Caco-2 (cell line): ENCODE data around the gene MCEE. TPM values are rescaled to one million over a fixed set of nuclear protein-coding genes. Genes with fewer than 3 reads are reported as not detected.

Experiments used
- BruUV-seq: library from RNA; stranded (reverse); fragments of 400-500 nt; replicated peaks from 2 replicates; lab custom pipeline; 2021; lab: Mats Ljungman, UMichigan
- CTCF ChIA-PET: fragments of 300-600 bp; sonication (Branson Sonifier 250); formaldehyde crosslinking; loops from one replicate; lab custom pipeline; 2022; ENCODE audit warnings: antibody characterized with exemption; lab: Charles Lee
- POLR2A ChIA-PET: fragments of 300-600 bp; sonication (Branson Sonifier 250); formaldehyde crosslinking; loops from one replicate; lab custom pipeline; 2022; ENCODE audit warnings: antibody characterized with exemption; lab: Charles Lee
- DNase-seq, 2 experiments: peaks; one replicate each; pipeline versions ENCODE4 v3.0.0 to v3.0.0-alpha.2; 2020 to 2022
- H3K27me3 ChIP-seq: replicated peaks from 2 replicates; pipeline ENCODE4 v1.6.0; 2011; ENCODE audit warnings: low read length; ENCODE audit not compliant: control insufficient read depth, insufficient read depth
- H3K36me3 ChIP-seq: 2 replicates; pipeline ENCODE4 v1.5.1; 2011; ENCODE audit warnings: low read length; ENCODE audit not compliant: control insufficient read depth, insufficient read depth
- H3K4me1 ChIP-seq: fragments of 250-450 bp; sonication (Bioruptor Pico); 2 replicates; pipeline ENCODE4 v1.5.1; 2020; ENCODE audit warnings: mild to moderate bottlenecking
- H3K4me3 ChIP-seq: 2 replicates; pipeline ENCODE4 v1.5.1; 2011; ENCODE audit warnings: low read depth, mild to moderate bottlenecking, control low read depth, low read length
- H3K9me3 ChIP-seq: fragments of 250-450 bp; sonication (Bioruptor Pico); 2 replicates; pipeline ENCODE4 v1.5.1; 2020; ENCODE audit warnings: mild to moderate bottlenecking, moderate library complexity
- H3K27ac Mint-ChIP-seq: one replicate; pipeline ENCODE4 v1.8.0; 2022; ENCODE audit warnings: mixed read lengths; ENCODE audit not compliant: unreplicated experiment
- H3K27me3 Mint-ChIP-seq: one replicate; pipeline ENCODE4 v1.8.0; 2022; ENCODE audit warnings: mixed read lengths; ENCODE audit not compliant: insufficient read depth, unreplicated experiment
- H3K36me3 Mint-ChIP-seq: one replicate; pipeline ENCODE4 v1.8.0; 2022; ENCODE audit warnings: mild to moderate bottlenecking, mixed read lengths; ENCODE audit not compliant: insufficient read depth, unreplicated experiment
- H3K4me1 Mint-ChIP-seq: one replicate; pipeline ENCODE4 v1.8.0; 2022; ENCODE audit warnings: low read depth, mixed read lengths; ENCODE audit not compliant: unreplicated experiment
- H3K4me3 Mint-ChIP-seq: one replicate; pipeline ENCODE4 v1.8.0; 2022; ENCODE audit warnings: mild to moderate bottlenecking, moderate library complexity, mixed read lengths; ENCODE audit not compliant: unreplicated experiment
- H3K9me3 Mint-ChIP-seq: one replicate; pipeline ENCODE4 v1.8.0; 2022; ENCODE audit warnings: mixed read lengths; ENCODE audit not compliant: unreplicated experiment
- intact Hi-C: fragments of 100-400 bp; cut with micrococcal nuclease; formaldehyde crosslinking; loops from one replicate; pipeline ENCODE4 v1.10.0; 2022; ENCODE audit not compliant: unreplicated experiment
- total RNA-seq: library from RNA; stranded (reverse); gene quantifications from 2 replicates; pipeline ENCODE4 v1.2.3, GENCODE V29; 2022
- TF ChIP-seq, protein P1 (sequence below), 2 experiments: fragments of 200-600 bp in 1 of 2; IDR thresholded peaks; 1 replicate in 1 of 2; 2 replicates in 1 of 2; pipeline versions ENCODE4 v1.5.1 to v1.8.0; 2011 to 2022; ENCODE audit warnings: antibody characterized with exemption in 1 of 2, control low read depth in 1 of 2, inconsistent platforms in 1 of 2, low read depth in 1 of 2, low read length in 1 of 2, mild to moderate bottlenecking in 1 of 2, moderate library complexity in 1 of 2; ENCODE audit not compliant: insufficient read depth in 1 of 2, severe bottlenecking in 1 of 2, unreplicated experiment in 1 of 2

Gene MCEE
- total RNA-seq, 1 experiment from 2014 or later, result 13.7 TPM

DNA sequence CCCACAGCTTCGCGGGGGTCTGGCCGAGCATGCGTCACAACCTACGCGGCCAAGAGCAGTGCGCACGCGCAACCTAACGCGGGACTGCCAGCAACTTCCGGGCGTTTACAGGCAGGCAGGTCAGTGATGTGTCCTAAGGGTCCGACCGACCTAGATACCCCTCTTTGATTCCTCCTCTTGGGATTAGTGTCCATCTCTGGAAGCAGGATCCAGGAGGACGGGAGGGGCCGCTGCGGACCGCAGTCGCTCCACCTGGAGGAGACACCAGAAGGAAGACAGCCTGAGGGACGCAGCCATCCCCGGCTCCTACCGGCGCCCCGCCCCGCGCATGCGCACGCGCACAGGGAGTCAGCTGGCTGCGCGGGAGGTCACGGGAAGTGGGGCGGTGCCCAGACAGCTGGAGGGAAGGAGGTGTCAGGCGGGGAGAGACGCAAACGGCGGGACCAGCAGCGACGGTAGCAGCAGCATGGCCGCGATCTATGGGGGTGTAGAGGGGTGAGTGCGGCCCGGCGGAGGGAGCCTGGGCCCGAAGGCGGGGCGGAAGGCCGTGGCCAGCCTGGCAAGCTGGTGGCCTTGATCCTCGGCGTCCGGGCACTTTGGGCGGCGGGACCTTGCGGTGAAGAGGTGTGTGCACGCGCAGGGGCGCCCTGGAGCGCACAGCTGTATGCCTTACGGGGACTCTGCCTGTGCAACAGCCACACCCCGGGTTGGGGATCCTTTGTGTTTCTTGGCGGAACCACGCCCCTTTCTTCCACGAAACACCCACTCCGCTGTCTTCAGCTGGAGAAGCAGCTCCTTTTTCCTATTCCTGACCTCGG lies 61.6 kb downstream of the MCEE start, which contains the start of gene NAGK:
TSS of gene NAGK (plus strand) at position 431 of the 818 bp plus-strand sequence. CDS start at position 467, 36 bp downstream.
- TF ChIP-seq, protein P1, sequence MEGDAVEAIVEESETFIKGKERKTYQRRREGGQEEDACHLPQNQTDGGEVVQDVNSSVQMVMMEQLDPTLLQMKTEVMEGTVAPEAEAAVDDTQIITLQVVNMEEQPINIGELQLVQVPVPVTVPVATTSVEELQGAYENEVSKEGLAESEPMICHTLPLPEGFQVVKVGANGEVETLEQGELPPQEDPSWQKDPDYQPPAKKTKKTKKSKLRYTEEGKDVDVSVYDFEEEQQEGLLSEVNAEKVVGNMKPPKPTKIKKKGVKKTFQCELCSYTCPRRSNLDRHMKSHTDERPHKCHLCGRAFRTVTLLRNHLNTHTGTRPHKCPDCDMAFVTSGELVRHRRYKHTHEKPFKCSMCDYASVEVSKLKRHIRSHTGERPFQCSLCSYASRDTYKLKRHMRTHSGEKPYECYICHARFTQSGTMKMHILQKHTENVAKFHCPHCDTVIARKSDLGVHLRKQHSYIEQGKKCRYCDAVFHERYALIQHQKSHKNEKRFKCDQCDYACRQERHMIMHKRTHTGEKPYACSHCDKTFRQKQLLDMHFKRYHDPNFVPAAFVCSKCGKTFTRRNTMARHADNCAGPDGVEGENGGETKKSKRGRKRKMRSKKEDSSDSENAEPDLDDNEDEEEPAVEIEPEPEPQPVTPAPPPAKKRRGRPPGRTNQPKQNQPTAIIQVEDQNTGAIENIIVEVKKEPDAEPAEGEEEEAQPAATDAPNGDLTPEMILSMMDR (IDR thresholded peaks at IDR 0.05; ENCODE audit: insufficient read depth in 1 of 2, low read depth in 1 of 2, low read length in 1 of 2, severe bottlenecking in 1 of 2, unreplicated experiment in 1 of 2), result no peak
- Mint-ChIP-seq H3K36me3 (peaks cover 33% of the 10 kb centered on the region), H3K4me1 (peaks cover 10% of the 10 kb centered on the region), H3K9me3 (no peaks in the 10 kb centered on the region), H3K27ac (peak within 1 kb of the TSS; percentile 51), H3K27me3 (no peaks in the 10 kb centered on the region), H3K4me3 (peak within 1 kb of the TSS; percentile 76)
- intact Hi-C loops, result loop anchor here (1.0 to 2.0 kb wide), 2 partner anchors 62 to 74 kb away; partner anchors contain the start of genes MCEE, MPHOSPH10 and TEX261
- POLR2A ChIA-PET, result interaction anchor here (0.5 to 1.9 kb wide), 22 partner anchors 15 to 1421 kb away, joined by 3 to 12 read pairs (median 4); partner anchors contain the start of genes FAM136A and ZNF638
- peak within 1 kb of the TSS; percentile 71 for H3K4me3 ChIP-seq
- BruUV-seq, result no TSS peak
- CTCF ChIA-PET, result interaction anchor here (0.5 to 2.2 kb wide), 12 partner anchors 9 to 197 kb away, joined by 3 to 6 read pairs (median 3); no protein-coding TSS in a partner anchor
- no peaks in the 10 kb centered on the region for H3K27me3 ChIP-seq
- H3K4me1 ChIP-seq, result 0 out of 2 replicates have a peak, but pooled peaks cover 4% of the 10 kb centered on the region
- H3K9me3 ChIP-seq, result no peaks in the 10 kb centered on the region
- no peaks in the 10 kb centered on the region for H3K36me3 ChIP-seq
- DNase-seq, result peak; percentile 96 to 98

DNA sequence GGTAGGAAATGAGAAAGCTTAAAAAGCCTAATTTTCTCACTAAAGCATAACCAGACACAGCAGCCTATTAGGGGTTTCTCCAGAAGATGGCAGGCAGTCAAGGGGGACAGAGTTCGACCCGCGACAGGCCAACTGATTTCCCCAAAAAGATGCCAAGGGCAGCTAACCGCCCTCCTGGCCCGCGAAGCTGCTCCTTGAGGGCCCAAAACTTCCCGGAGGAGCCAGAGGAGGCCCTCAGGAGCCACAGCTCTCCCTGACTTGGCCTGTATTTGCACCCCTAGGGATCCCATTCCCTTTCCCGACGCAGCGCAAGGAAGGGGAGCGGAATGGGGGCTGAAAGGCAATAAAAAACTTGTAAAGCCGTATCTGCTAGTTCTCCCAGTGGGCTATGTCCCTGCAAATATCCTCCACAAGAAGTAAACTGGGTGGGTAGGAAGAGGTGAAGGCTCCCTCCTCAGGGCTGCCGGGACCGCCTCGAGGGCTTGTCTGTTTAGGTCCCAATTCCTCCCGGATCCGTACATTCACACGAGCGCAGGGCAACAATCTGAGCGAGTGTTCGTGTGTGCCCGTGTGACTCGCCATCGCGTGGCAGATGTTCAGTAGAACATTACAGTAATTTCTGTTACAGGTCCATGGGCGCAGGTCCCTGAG lies 62.3 kb downstream of the MCEE start:
- Histone ChIP-seq H3K36me3 (no peaks in the 10 kb centered on the region), H3K4me3 (peak overlapping the region; percentile 71), H3K9me3 (no peaks in the 10 kb centered on the region), H3K4me1 (0 out of 2 replicates have a peak, but pooled peaks cover 4% of the 10 kb centered on the region), H3K27me3 (no peaks in the 10 kb centered on the region)
- intact Hi-C loops, result loop anchor here (1.0 to 2.0 kb wide), 2 partner anchors 63 to 73 kb away; partner anchors contain the start of genes MCEE, MPHOSPH10 and TEX261
- Mint-ChIP-seq H3K36me3 (peaks cover 30% of the 10 kb centered on the region), H3K4me3 (peak overlapping the region; percentile 76), H3K27ac (peak overlapping the region; percentile 51), H3K4me1 (peaks cover 10% of the 10 kb centered on the region), H3K27me3 (no peaks in the 10 kb centered on the region), H3K9me3 (no peaks in the 10 kb centered on the region)
- TF ChIP-seq, protein P1 (IDR thresholded peaks at IDR 0.05; ENCODE audit: insufficient read depth in 1 of 2, low read depth in 1 of 2, low read length in 1 of 2, severe bottlenecking in 1 of 2, unreplicated experiment in 1 of 2), result no peak
- POLR2A ChIA-PET, result interaction anchor here (0.5 to 1.9 kb wide), 14 partner anchors 16 to 882 kb away, joined by 3 to 12 read pairs (median 5); partner anchors contain the start of genes FAM136A and ZNF638
- DNase-seq, result no peak
- TSS peak; percentile 86 for BruUV-seq
- CTCF ChIA-PET, result interaction anchor here (0.5 to 1.9 kb wide), 8 partner anchors 10 to 196 kb away, joined by 3 to 6 read pairs (median 3); no protein-coding TSS in a partner anchor
